A673 (cell line): ENCODE data around the gene GPATCH2. TPM values are rescaled to one million over a fixed set of nuclear protein-coding genes. Genes with fewer than 3 reads are reported as not detected.

ENCODE experiments used
- BruUV-seq: library from RNA; stranded (reverse); fragments of 400-500 nt; replicated peaks from 2 replicates; lab custom pipeline; 2021; lab: Mats Ljungman, UMichigan
- CTCF ChIA-PET: fragments of 300-600 bp; sonication (Branson Sonifier 250); formaldehyde crosslinking; loops from one replicate; lab custom pipeline; 2022; ENCODE audit warnings: antibody characterized with exemption; lab: Charles Lee
- POLR2A ChIA-PET: fragments of 300-600 bp; sonication (Branson Sonifier 250); formaldehyde crosslinking; loops from one replicate; lab custom pipeline; 2022; ENCODE audit warnings: antibody characterized with exemption; ENCODE audit not compliant: low non-redundant PET; lab: Charles Lee
- DNase-seq: peaks from one replicate; pipeline ENCODE4 v3.0.0-alpha.2; 2015; ENCODE audit warnings: low spot score
- H3K27ac ChIP-seq: fragments of 200-600 bp; sonication (generic); 2 replicates; pipeline ENCODE4 v1.5.1; 2016; ENCODE audit warnings: mixed run types, low read depth, mild to moderate bottlenecking, mixed read lengths, antibody characterized with exemption, low read length; ENCODE audit not compliant: poor library complexity, severe bottlenecking
- H3K27me3 ChIP-seq: fragments of 200-600 bp; sonication (generic); replicated peaks from 2 replicates; pipeline ENCODE4 v1.6.1; 2017; ENCODE audit warnings: mixed run types, low read depth, mild to moderate bottlenecking, mixed read lengths, antibody characterized with exemption, low read length; ENCODE audit not compliant: insufficient read depth, poor library complexity
- H3K36me3 ChIP-seq: fragments of 200-600 bp; sonication (generic); 2 replicates; pipeline ENCODE4 v1.6.1; 2016; ENCODE audit warnings: mixed run types, mild to moderate bottlenecking, mixed read lengths, antibody characterized with exemption, low read length; ENCODE audit not compliant: insufficient read depth, poor library complexity, severe bottlenecking
- H3K4me1 ChIP-seq: fragments of 200-600 bp; sonication (generic); 2 replicates; pipeline ENCODE4 v1.6.1; 2017; ENCODE audit warnings: mixed run types, mild to moderate bottlenecking, mixed read lengths, antibody characterized with exemption, low read length; ENCODE audit not compliant: insufficient read depth, poor library complexity, severe bottlenecking
- H3K4me3 ChIP-seq: fragments of 200-600 bp; sonication (generic); 2 replicates; pipeline ENCODE4 v1.5.1; 2016; ENCODE audit warnings: low read depth, mixed run types, mild to moderate bottlenecking, mixed read lengths, low read length; ENCODE audit not compliant: poor library complexity, severe bottlenecking
- H3K9me3 ChIP-seq: fragments of 200-600 bp; sonication (generic); 2 replicates; pipeline ENCODE4 v1.6.1; 2016; ENCODE audit warnings: mixed run types, low read depth, mild to moderate bottlenecking, mixed read lengths, antibody characterized with exemption, low read length; ENCODE audit not compliant: poor library complexity, severe bottlenecking
- CTCF ChIP-seq: fragments of 300-800, 200-600 bp; sonication (generic); conservative IDR thresholded peaks from 2 replicates; pipeline ENCODE4 v1.5.1; 2017; ENCODE audit warnings: low read depth, mild to moderate bottlenecking, antibody characterized with exemption, low read length, moderate library complexity, mixed read lengths
- EZH2 ChIP-seq: fragments of 200-600 bp; sonication (generic); IDR thresholded peaks from 2 replicates; pipeline ENCODE4 v1.6.1; 2017; ENCODE audit warnings: borderline replicate concordance, low read depth, mild to moderate bottlenecking, mixed read lengths, antibody characterized with exemption, low read length; ENCODE audit not compliant: poor library complexity, severe bottlenecking
- intact Hi-C: fragments of 100-400 bp; cut with micrococcal nuclease; formaldehyde crosslinking; loops from one replicate; pipeline ENCODE4 v1.10.0; 2022; ENCODE audit not compliant: unreplicated experiment
- total RNA-seq: library from RNA; stranded (reverse); gene quantifications from 2 replicates; pipeline ENCODE4 v1.2.3, GENCODE V29; 2021

The GPATCH2 gene
- total RNA-seq, 1 experiment from 2014 or later: 15.3 TPM

- Histone ChIP-seq H3K4me3 (no peak overlapping the region), H3K4me1 (peaks cover 13% of the 10 kb centered on the region), H3K27me3 (no peaks in the 10 kb centered on the region), H3K27ac (no peak overlapping the region), H3K9me3 (no peaks in the 10 kb centered on the region), H3K36me3 (no peaks in the 10 kb centered on the region)
- ChIA-PET CTCF (no interaction called here), POLR2A (interaction anchor here (0.6 kb wide), 1 partner anchor 1242 kb away, joined by 3 read pairs; no protein-coding TSS in a partner anchor)
- intact Hi-C loops: no loop called here
- BruUV-seq: no TSS peak
- no peak for DNase-seq
- no peak for TF ChIP-seq CTCF
- TF ChIP-seq EZH2: no peak
These were observed 3.5 kb downstream of the GPATCH2 start for GRCh38 chr1:217627431-217627830.

- ChIA-PET POLR2A (no interaction called here), CTCF (no interaction called here)
- intact Hi-C loops: no loop called here
These were observed 4.6 kb downstream of the GPATCH2 start for GRCh38 chr1:217626321-217626720.

GRCh38 chr1:217622042-217622441, 8.8 kb downstream of the GPATCH2 start:
- CTCF ChIA-PET: no interaction called here
- DNase-seq: no peak
- Histone ChIP-seq H3K4me1 (no peaks in the 10 kb centered on the region), H3K9me3 (no peaks in the 10 kb centered on the region), H3K27ac (no peak overlapping the region), H3K27me3 (no peaks in the 10 kb centered on the region), H3K4me3 (no peak overlapping the region), H3K36me3 (peaks cover 10% of the 10 kb centered on the region)
- POLR2A ChIA-PET: no interaction called here
- intact Hi-C loops: no loop called here
- no TSS peak for BruUV-seq
- TF ChIP-seq CTCF (no peak), EZH2 (no peak)

More at GRCh38 chr1:217626321-217626720, 4.6 kb downstream of the GPATCH2 start:
- no peaks in the 10 kb centered on the region for H3K27me3 ChIP-seq
- DNase-seq: no peak
- no TSS peak for BruUV-seq
- TF ChIP-seq EZH2 (no peak), CTCF (no peak)
- H3K36me3 ChIP-seq: no peaks in the 10 kb centered on the region
- H3K4me1 ChIP-seq: peaks cover 13% of the 10 kb centered on the region
- no peaks in the 10 kb centered on the region for H3K9me3 ChIP-seq
- H3K4me3 ChIP-seq: no peak overlapping the region
- no peak overlapping the region for H3K27ac ChIP-seq
